ENCODE measurements around the gene MTERF1.

MTERF1 gene

GRCh38 chr7:91847876-91848588 lies 32.5 kb downstream of the MTERF1 start:
- no peak for TF ChIP-seq CTCF (IDR thresholded peaks at IDR 0.05)

- no peak for TF ChIP-seq CTCF (IDR thresholded peaks at IDR 0.05)
Measured at GRCh38 chr7:91847231-91847630, 33.3 kb downstream of the MTERF1 start.

- TF ChIP-seq CTCF (IDR thresholded peaks at IDR 0.05), result no peak
Measured at GRCh38 chr7:91846436-91846835, 34.1 kb downstream of the MTERF1 start.

GRCh38 chr7:91843831-91844230 lies 36.7 kb downstream of the MTERF1 start:
- TF ChIP-seq CTCF (IDR thresholded peaks at IDR 0.05), result no peak

- no peak for TF ChIP-seq CTCF (IDR thresholded peaks at IDR 0.05)
Measured at GRCh38 chr7:91838439-91838838, 42.1 kb downstream of the MTERF1 start.

- TF ChIP-seq CTCF (IDR thresholded peaks at IDR 0.05), result no peak
Measured at GRCh38 chr7:91837397-91838070, 43.0 kb downstream of the MTERF1 start.

GRCh38 chr7:91835826-91836368 lies 44.6 kb downstream of the MTERF1 start:
- no peak for TF ChIP-seq CTCF (IDR thresholded peaks at IDR 0.05)
